Measurements from ENCODE around the gene PIP5K1B. TPM values are rescaled to one million over a fixed set of nuclear protein-coding genes. Genes with fewer than 3 reads are reported as not detected.

PIP5K1B gene
- total RNA-seq, 1 experiment from 2014 or later = not detected

DNA sequence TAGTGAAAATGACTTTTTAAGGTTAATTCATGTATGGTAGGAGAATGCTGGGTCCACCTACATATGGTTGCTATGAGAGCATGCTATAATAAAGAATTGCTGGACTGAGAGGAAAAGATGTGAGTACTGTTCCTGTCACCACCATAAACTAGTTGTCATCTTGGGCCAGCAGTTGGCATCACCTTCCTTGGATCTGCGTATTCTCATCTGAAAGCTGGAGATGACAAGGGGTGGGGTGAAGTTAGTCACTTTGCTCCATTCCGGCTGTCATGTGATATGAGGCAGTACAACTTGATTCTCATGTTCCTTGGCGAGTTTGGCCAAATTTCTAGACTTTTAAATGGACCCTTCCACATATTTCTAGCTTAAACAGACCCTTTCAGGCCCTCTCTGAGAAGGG is 33.3 kb downstream of the PIP5K1B start:
- no peak for DNase-seq (ENCODE audit: low read depth)

DNA sequence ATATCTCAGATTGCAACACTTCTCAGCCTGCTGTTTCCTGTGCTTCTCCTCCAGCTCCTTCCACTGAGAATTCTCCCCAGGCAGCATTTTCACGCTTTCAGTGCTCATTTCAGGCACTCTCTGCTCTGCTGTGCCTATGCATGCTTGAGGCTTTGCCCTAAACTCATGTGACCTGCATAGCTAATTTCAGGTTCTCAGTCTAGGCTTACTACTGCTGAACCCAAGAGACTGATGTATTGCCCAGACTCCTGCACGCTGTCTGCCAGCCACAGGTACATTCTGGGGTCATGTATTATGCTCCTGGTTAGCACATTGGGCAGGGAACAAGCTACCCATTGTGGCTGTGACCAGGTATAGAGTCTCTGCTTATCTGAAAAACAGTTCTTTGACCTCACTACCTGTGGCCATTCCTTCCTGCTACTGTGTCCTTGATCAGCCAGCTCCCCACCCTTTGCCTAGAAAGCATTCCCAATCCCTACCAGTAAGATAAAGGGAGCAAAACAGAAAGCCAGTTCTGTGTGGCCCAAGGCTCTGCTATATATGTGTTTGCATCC is 34.7 kb downstream of the PIP5K1B start:
- DNase-seq (ENCODE audit: low read depth) = no peak

GRCh38 chr9:68740561-68740960 is 35.5 kb downstream of the PIP5K1B start:
- no peak for DNase-seq (ENCODE audit: low read depth)

DNA sequence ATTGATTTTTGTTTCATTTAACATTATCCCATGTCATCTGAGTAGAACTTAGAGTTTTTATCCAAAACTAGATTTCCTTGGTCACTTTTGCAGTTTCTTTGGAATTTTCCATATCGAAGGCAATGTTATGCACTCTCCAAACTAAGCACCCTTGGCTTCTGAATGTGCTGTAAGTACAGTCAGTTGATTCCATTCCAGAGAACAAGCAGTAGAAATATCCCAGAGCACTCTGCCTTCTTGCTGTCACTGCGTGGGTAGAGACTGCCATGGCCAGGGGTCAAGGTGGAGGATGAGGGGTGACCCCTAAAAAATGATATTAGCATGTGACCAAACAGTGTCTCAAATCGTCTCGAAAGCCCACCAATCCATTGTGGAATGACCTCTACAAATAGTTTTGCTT is 36.2 kb downstream of the PIP5K1B start:
- DNase-seq (ENCODE audit: low read depth) = no peak

DNA sequence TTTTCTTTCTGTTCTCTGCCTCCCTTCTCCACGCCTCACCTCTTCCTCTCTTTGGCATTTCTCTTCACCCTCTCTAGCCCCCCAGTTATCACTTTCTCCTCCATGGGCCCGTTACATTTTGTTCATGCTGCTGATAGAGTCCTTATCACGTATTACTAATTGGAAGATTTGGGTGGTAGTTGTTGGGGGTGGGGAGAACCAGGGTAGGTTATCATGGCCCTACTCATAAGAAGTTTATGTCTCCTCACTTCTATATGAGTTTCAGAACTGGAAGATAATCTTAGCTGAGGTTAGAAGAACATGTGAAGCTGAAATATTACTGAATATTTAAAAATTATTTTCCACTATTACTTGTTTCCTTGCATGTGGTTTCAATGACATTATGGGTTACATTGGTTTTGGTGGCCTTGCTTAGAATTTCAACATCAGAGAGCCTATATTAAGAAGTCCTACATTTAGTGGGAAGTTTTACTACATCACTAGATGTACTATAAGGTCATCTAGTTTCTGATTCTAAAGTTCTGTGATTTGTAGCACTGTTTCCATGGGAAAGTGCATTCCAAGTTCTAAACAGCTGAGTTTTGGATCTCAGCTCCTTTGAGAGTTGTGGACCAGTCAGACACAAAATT is 36.8 kb downstream of the PIP5K1B start:
- no peak for DNase-seq (ENCODE audit: low read depth)

DNA sequence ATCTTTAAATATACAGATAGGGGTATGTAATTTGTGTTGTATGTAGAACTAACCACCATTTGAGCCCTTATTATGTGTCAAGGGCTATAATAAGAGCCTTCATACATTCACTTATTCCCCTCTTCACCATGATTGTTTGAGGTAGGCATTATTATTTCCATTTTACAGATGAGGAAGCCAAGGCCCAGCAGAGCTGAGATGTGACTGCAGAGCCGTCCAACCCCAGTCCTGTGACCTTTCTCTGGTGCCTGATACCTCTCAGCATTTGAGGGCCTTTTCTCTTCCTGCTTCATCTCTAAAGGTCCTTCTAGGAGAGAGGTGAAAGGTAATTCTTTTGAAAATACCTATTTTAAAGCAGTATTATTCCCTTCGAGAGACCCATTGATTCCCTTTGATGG is 37.3 kb downstream of the PIP5K1B start:
- DNase-seq (ENCODE audit: low read depth) = no peak

DNA sequence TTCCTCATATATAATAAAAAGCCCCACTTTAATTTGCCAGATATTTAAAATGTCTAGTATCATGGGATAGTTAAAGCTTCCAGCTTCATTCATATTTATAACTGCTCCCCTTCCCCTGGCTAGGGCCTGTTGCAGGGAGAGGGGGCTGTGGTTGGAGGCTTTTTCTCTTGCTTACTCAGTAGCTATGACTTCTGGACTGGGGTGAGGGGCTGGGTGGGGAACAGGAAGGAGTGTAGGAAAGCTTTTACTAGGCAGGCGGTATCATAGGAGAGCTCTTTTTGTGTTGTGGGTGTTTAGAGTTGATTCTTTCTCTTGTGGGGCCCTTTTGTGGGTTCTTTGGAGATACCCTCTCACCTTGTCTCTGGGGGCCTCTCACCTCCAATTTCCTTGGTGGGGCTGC is 39.4 kb downstream of the PIP5K1B start:
- DNase-seq (ENCODE audit: low read depth) = no peak

DNA sequence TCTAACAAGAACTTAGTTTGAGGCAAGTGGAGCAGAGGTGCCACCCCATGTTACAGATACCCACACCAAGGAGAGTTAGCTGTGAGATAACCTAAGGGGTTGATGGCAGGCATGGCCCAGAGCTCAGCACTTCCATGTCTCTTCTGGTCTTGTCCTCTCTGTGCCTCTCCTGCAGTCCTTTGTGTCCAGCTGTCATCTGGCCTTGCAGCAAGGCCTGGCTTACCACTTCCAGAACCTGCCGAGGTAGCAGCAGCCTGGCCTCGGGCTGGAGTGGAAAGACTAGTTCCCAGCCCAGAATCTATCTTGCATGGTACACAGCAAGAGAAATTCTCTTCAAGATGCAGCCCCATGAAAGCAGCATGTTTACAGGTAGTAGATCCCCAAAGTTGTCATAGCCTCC is 41.5 kb downstream of the PIP5K1B start:
- DNase-seq (ENCODE audit: low read depth) = no peak

GRCh38 chr9:68747043-68747533 is 42.0 kb downstream of the PIP5K1B start:
- no peak for DNase-seq (ENCODE audit: low read depth)

- DNase-seq (ENCODE audit: low read depth) = no peak
Observed at GRCh38 chr9:68749135-68749534, 44.1 kb downstream of the PIP5K1B start.

DNA sequence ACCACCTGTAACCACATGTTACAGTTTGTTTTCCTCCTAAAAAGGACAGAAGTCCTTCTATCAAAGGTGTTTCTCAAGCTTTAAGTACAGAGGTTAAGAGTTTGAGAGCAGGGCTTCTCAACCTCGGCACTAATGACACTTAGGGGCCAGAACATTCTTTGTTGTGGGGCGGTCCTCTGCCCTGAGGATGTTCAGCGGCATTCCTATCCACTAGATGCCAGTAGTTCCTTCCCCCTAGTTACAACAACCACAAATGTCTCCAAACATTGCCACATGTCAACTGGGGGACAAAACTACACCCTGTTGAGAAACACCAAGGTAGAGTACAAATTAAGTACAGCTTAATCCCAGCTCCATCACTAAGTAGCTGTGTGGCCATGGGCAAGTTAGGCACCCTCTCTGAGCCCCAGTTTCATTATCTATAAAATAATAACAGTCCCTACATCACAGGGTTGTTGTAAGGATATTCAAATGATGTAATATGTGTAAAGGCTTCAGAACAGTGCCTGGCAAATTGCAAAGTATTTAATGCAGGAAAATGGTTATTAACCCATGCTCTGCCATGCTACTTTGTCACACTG is 44.6 kb downstream of the PIP5K1B start:
- no peak for DNase-seq (ENCODE audit: low read depth)

DNA sequence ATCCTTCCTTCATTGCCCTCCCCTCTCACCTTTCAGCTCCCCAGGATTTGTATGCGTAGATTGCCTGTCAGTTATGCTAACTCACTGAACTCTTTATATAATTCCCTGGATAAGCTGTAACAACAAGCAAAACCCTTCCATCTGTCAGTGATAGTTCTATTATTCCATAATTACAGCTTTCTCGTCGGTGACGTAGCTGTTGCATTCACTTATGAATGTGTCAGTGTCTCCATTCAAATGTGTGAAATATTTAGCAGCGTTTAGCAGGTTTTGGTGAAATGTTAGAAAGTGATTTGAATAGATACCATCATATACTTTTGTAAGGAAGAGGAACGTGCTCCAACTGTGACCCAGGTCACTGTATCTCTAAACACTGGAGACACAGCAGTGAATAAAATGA is 45.2 kb downstream of the PIP5K1B start:
- no peak for DNase-seq (ENCODE audit: low read depth)

- DNase-seq (ENCODE audit: low read depth) = no peak
Observed at GRCh38 chr9:68750786-68751185, 45.7 kb downstream of the PIP5K1B start.

DNA sequence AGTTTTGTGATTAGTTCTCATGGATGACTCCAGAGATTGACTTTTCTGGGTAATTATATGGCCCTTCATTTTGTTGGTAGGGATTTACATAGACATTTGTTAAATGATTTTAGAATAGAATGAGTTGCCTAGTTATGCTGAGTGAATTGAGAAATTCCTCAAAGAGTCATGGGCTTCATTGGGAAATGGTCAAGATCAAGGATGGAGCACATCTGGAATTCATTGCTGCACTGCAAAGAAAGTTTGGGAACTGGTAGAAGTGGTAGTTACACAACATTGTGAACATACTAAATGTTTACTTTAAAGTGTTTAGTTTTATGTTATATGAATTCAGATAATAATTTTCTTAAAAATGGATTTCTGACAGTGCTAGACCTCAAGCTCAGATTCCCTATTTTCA is 46.5 kb downstream of the PIP5K1B start:
- no peak for DNase-seq (ENCODE audit: low read depth)

DNA sequence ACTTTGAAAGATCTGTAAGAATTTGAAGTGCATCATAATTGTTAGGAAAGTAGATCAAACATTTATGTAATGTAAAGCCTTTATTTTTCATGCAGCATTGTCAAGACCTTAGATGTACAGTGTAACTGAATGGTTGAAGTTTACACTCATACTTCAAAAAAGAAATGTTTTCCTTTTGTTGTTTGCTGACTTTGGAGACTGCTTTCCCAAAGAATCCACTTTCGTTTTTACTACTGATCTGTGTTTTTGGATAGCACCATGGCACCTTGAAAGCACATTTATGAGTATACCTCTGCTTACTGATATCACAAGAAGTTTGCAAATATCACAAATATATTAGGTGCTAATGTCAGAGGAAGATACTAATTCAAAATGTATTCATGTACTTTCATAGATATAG is 50.0 kb downstream of the PIP5K1B start:
- DNase-seq (ENCODE audit: low read depth) = no peak

DNA sequence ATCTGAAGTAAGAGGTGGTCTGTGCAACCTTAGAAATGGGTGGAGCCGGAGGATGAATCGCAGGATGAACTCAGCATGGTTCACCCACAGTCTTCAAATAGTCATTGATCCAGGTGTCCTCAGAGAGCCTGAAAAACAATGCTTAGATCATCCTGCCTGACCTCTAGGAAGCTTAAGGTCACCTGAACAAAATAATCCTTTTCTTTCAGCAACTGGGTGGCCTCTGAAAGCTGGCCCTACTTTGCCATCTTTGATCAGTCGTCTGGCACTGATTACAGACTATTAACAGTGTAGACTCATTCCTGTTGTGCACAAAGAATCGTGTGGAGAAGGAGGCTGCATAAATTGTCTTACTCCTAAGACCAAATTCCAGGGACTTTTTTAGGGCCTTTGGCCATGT is 50.7 kb downstream of the PIP5K1B start:
- DNase-seq (ENCODE audit: low read depth) = no peak

DNA sequence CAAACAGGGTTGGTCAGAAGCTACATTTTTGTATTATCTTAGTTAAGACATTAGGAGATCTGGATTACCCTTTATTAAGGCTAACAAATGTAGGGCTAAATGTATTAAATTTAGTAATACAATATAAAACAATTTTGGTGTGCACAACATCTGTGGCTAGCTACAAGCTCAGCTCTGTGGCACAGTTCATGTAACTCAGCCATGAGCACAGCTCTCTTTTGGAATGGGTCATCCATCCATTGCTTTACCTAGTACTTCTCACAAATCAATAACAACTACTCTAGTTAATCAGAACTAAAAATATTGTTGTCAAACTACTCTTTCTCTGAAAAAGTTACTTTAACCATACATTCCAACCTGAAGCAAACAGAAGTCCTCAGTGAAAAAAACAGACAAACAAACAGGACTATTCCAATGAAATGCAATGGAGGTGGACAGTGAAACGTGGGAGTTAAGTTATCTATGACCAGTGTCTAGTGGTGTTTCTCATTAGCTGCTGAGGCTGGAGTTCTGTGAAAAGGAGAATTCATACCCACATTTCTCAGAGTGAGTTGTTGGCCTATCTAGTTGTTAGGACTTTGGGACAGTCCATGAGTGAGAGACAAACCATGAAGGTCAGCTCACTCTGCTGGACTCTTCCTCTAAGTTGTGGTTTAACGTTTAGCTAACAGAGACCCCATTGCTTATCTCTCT is 55.1 kb downstream of the PIP5K1B start:
- no peak for DNase-seq (ENCODE audit: low read depth)

GRCh38 chr9:68760674-68761333 is 55.8 kb downstream of the PIP5K1B start:
- DNase-seq (ENCODE audit: low read depth) = no peak

- DNase-seq (ENCODE audit: low read depth) = no peak
Observed at GRCh38 chr9:68762570-68762969, 57.5 kb downstream of the PIP5K1B start.

GRCh38 chr9:68763104-68763503 is 58.1 kb downstream of the PIP5K1B start:
- DNase-seq (ENCODE audit: low read depth) = no peak

- no peak for DNase-seq (ENCODE audit: low read depth)
Observed at GRCh38 chr9:68768619-68769018, 63.6 kb downstream of the PIP5K1B start.

- no peak for DNase-seq (ENCODE audit: low read depth)
Observed at GRCh38 chr9:68769852-68770251, 64.8 kb downstream of the PIP5K1B start.

Data from M059J (cell line).